ENCODE data around the gene MLYCD.
A peak's percentile ranks its signal among the peaks of the same experiment; 100 is the strongest.

The MLYCD gene

DNA sequence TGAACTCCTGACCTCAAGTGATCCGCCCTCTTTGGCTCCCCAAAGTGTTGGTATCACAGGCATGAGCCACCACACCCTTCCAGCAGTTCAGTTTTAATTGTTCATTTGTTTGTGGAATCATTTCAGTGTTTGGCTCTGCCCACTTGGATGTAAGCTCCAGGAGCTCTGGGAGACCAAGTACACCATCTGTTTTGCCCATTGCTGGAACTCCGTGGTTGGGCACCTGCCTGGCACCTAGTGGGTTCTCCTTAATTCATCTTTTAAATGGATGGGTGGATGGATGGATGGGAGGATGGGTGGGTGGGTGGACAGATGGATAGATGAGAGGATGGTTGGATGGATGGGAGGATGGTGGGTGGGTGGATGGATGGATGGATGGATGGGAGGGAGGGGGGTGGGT is 68.2 kb downstream of the MLYCD start:
- Histone ChIP-seq H3K36me3 (ENCODE audit: insufficient read depth, low read length) (no peaks in the 10 kb centered on the region), H3K4me1 (ENCODE audit: insufficient read depth, low read length) (no peaks in the 10 kb centered on the region; the same call in 1 of the 2 replicates), H3K9ac (ENCODE audit: low read depth, low read length) (no peak overlapping the region), H3K9me3 (ENCODE audit: control insufficient read depth, insufficient read depth, low read length) (no peaks in the 10 kb centered on the region)

DNA sequence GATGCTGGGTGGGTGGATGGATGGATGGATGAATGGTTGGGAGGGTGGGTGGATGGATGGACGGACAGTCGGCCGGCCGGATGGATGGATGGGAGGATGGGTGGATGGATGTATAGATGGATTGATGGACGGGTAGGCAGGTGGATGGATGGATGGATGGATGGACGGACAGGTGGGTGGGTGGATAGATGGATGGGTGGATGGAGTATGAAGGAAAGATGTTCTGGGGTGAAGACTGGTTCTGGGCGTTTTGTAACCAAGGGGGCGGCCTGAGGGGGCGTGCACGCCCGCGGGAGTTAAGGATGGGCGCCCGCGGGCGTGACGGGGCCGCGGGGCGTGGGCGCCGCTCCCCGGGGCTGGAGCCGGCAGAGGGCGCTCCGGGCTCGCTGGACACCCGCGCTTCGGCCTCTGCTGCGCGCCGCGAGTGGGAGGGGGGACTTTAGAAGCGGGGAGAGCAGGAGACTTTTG is 69.0 kb downstream of the MLYCD start, which contains the start of gene NECAB2:
TSS of gene NECAB2 (plus strand) at position 407 of the 468 bp plus-strand sequence. CDS start 405 bp downstream, outside the sequence.
- no peaks in the 10 kb centered on the region; the same call in 1 of the 2 replicates for H3K4me1 ChIP-seq (ENCODE audit: insufficient read depth, low read length)
- H3K9ac ChIP-seq (ENCODE audit: low read depth, low read length) = peak within 1 kb of the TSS; percentile 46; the same call in 1 of the 2 replicates
- H3K36me3 ChIP-seq (ENCODE audit: insufficient read depth, low read length) = no peaks in the 10 kb centered on the region
- no peaks in the 10 kb centered on the region for H3K9me3 ChIP-seq (ENCODE audit: control insufficient read depth, insufficient read depth, low read length)

DNA sequence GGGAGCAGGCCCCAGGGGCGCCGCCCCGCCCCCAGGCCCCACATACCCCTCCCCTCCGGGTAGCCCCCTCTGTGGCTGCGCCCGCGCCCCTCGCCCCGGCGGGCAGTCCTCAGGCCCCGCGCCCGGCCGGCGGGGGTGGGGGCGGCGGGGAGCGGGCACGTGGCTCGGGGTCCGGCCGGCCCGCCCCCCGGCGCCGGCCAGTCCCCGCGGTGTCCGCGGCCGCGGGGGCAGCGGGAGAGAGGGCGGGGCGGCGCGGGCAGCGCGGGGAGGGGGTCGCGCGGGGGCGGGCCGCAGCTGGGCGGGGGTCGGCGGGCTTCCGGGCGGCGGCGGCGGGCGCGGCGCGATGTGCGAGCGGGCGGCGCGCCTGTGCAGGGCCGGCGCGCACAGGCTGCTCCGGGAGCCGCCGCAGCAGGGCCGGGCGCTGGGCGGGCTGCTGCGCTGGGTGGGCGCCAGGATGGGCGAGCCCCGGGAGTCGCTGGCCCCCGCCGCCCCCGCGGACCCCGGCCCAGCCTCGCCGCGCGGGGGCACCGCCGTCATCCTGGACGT is 69.5 kb downstream of the MLYCD start:
- H3K4me1 ChIP-seq (ENCODE audit: insufficient read depth, low read length) = no peaks in the 10 kb centered on the region; the same call in 1 of the 2 replicates
- no peaks in the 10 kb centered on the region for H3K9me3 ChIP-seq (ENCODE audit: control insufficient read depth, insufficient read depth, low read length)
- H3K36me3 ChIP-seq (ENCODE audit: insufficient read depth, low read length) = no peaks in the 10 kb centered on the region
- peak overlapping the region; percentile 46; the same call in 1 of the 2 replicates for H3K9ac ChIP-seq (ENCODE audit: low read depth, low read length)

DNA sequence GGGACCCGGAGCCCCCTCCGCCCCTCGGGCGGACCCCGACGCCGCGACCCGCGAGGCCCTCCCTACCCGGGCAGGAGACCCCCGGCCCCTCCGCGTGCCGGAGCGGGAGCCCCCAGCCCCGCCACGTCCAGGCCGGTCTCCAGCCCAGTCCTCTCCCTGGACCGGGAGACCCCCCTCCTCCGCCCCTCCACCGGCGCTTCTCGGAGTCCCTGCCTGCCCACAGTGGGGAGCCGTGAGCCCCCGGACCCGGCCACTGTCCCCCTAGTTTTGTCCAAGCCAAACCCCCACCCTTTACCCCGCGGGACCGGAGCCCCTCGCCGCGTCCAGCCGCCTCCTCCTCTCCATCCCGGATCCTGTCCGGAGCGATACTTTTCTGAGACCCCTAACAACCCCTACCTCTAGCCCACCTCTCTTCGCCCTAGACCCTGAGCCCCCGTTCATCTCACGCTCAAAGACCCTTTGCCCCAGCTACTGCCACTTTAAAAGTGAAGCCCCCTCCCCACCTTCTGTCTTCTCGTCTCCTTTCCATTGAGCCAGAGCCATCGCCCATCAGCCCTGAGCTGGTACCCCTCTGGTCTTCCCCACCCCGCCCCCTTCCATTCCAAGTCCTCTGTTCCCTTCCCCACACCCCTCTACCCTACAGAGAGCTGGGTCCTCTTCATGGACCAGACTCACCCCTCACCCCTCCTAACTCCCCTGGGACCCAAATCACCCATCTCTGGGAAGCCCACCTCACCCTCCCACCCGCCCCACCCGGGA is 70.2 kb downstream of the MLYCD start:
- Histone ChIP-seq H3K36me3 (ENCODE audit: insufficient read depth, low read length) (no peaks in the 10 kb centered on the region), H3K4me1 (ENCODE audit: insufficient read depth, low read length) (no peaks in the 10 kb centered on the region; the same call in 1 of the 2 replicates), H3K9me3 (ENCODE audit: control insufficient read depth, insufficient read depth, low read length) (no peaks in the 10 kb centered on the region), H3K9ac (ENCODE audit: low read depth, low read length) (peak overlapping the region; percentile 46; the same call in 1 of the 2 replicates)

DNA sequence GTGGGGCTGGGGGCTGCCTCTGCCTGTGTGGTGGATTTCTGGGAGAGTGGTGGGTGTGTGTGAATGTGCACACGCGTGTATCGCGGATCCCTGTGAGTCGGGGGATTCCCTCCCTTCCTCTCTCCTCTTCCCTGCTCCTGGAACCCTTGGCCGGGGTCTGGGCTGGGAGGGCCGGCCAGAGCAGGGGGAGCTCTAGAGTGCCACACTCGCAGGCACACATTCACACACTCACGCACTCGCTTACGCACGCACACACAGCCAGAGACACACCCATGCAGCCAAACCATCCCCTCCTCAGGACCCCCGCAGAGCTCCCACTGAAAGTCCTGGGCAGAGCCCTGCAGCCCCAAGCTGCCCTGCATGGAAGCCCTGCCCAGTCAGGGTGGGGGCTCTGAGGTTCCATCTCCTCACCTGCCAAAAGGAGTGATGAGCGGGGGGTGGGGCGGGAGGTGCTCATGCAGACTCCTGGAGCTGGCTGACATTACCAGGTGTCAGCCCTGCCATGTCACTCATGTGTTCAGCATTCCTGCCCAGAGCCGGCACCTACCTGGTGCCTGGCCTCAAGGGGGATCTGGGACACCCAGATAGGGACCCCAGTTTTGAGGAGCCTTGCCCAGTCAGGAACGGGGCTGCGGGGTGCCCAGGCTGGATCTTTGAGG is 71.0 kb downstream of the MLYCD start:
- no peaks in the 10 kb centered on the region for H3K9me3 ChIP-seq (ENCODE audit: control insufficient read depth, insufficient read depth, low read length)

DNA sequence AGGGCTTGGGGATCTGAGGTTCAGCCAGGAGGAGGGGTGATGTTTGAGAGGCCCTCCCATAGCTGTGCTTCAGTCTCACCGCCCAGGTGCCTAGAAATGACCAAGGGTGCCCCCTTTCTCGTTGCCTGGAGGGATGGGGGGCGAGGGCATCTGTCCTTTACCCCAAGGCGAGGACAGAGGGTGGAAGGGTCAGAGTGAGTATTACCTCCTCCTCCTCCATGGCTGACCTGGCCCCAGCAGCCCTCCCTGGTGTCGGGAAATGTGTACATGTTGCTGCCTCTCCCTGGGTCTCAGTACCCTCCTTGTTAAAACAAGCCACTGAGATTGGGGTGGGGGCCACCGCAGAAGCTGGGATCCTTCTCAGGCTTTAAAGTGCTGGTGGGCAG is 71.5 kb downstream of the MLYCD start:
- Histone ChIP-seq H3K4me1 (ENCODE audit: insufficient read depth, low read length) (no peaks in the 10 kb centered on the region; the same call in 1 of the 2 replicates), H3K9me3 (ENCODE audit: control insufficient read depth, insufficient read depth, low read length) (no peaks in the 10 kb centered on the region), H3K9ac (ENCODE audit: low read depth, low read length) (no peak overlapping the region), H3K36me3 (ENCODE audit: insufficient read depth, low read length) (no peaks in the 10 kb centered on the region)

More for the DNA sequence above, 71.0 kb downstream of the MLYCD start:
- H3K36me3 ChIP-seq (ENCODE audit: insufficient read depth, low read length) = no peaks in the 10 kb centered on the region
- H3K9ac ChIP-seq (ENCODE audit: low read depth, low read length) = no peak overlapping the region
- H3K4me1 ChIP-seq (ENCODE audit: insufficient read depth, low read length) = no peaks in the 10 kb centered on the region; the same call in 1 of the 2 replicates

DNA sequence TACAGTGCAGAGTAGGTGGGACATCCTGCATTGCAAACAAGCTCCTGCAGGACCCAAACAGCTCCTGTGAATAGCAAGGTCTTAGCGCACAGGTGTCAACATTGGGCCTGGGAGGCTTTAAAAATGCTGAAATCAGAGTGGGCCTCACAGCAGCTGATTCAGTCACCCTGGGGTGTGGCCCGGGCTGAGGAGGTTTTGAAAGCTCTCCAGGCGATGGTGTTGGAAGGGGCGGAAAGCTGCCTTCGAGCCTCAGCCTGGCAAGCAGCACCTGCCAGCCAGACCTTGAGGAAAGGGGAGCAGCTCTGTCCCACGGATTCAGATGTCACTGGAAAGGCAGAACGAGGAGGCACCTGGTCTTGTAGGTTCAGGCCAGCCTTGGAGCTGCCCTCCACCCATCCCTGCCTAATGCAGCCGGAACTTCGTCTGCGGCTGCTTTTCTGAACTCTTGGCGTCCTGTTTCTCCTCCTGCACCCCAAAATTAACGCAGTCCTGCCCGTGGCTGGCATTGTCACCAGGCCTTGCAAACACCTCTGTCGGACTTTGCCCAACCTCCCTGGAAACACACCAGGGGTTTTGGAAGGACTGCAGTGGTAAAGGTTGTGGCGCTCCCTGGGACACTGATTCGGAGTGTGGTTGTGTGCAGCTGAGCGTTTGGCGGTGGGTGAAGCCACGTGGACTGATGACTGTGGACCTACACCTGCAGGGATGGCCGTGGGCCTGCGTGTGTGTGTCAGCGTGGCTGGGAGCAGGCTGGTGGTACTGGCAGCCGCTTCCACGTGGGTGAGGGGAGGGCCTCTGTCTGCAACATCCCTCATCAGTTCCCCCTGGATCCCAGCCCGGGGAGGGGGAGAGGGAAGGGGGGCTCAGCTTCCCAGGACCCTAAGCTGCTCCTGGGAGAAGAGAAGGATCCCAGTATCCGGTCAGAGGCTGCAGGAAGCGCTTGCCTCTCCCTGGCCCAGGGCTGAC is 72.5 kb downstream of the MLYCD start:
- no peaks in the 10 kb centered on the region; the same call in 1 of the 2 replicates for H3K4me1 ChIP-seq (ENCODE audit: insufficient read depth, low read length)
- no peak overlapping the region for H3K9ac ChIP-seq (ENCODE audit: low read depth, low read length)
- no peaks in the 10 kb centered on the region for H3K36me3 ChIP-seq (ENCODE audit: insufficient read depth, low read length)
- no peaks in the 10 kb centered on the region for H3K9me3 ChIP-seq (ENCODE audit: control insufficient read depth, insufficient read depth, low read length)

DNA sequence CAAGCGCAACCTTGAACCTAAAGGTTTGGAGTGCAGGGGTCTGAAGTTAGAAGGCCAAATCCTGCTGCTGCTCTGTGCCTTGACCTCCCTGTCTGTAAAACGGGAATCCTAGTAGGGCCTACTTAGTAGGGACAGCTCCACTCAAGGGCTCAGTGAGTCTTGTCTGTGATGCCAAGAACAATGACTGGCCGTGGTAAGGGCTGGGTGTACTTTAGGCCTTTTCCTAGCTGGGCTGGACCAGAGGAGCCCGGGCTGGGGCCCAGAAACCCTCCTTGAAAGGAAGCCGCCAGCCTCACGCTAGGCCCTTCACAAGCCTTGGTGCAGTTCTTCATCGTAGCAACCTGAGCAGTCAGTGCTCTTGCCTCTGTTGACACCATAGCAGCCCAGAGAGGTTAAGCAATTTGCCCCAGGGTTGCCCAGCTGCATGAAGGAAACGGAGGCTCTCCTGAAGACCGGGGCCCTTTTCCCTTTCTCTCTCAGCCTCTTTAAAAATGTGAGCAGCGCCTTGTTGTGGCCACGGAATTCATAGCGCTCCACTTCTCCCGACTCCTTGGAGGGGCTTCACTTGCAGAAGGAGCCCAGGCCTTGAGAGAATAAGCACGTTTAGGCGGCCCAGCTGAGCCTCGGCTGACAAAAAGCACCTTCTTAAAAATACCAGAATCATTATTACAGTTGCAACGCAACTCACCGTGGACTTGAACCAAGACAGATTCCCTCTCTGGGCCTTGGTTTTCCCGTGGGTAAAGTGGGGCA is 73.5 kb downstream of the MLYCD start:
- Histone ChIP-seq H3K4me1 (ENCODE audit: insufficient read depth, low read length) (no peaks in the 10 kb centered on the region; the same call in 1 of the 2 replicates), H3K9ac (ENCODE audit: low read depth, low read length) (no peak overlapping the region)

DNA sequence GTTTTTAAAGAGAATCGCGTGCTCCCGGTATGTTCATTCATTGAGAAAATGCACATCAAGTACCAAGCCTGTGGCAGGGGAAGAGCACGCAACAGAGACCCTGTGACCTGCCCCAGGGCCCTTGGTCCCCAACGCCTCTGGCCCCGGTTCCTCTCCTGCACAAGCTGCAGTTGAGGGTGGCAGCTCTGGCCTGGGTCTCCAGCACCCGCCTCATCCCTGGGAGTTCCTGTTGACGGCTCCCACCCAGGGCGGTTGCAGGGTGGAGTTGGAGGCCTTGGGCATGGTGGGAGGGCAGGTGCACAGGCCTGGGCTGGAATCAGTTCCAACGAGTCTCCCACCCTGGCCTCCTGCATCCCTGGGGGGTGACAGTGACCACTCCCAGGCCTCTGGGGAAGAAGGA is 74.2 kb downstream of the MLYCD start:
- H3K9ac ChIP-seq (ENCODE audit: low read depth, low read length) = no peak overlapping the region
- H3K36me3 ChIP-seq (ENCODE audit: insufficient read depth, low read length) = no peaks in the 10 kb centered on the region
- H3K9me3 ChIP-seq (ENCODE audit: control insufficient read depth, insufficient read depth, low read length) = no peaks in the 10 kb centered on the region

More for the DNA sequence above, 73.5 kb downstream of the MLYCD start:
- H3K36me3 ChIP-seq (ENCODE audit: insufficient read depth, low read length) = no peaks in the 10 kb centered on the region
- no peaks in the 10 kb centered on the region for H3K9me3 ChIP-seq (ENCODE audit: control insufficient read depth, insufficient read depth, low read length)

DNA sequence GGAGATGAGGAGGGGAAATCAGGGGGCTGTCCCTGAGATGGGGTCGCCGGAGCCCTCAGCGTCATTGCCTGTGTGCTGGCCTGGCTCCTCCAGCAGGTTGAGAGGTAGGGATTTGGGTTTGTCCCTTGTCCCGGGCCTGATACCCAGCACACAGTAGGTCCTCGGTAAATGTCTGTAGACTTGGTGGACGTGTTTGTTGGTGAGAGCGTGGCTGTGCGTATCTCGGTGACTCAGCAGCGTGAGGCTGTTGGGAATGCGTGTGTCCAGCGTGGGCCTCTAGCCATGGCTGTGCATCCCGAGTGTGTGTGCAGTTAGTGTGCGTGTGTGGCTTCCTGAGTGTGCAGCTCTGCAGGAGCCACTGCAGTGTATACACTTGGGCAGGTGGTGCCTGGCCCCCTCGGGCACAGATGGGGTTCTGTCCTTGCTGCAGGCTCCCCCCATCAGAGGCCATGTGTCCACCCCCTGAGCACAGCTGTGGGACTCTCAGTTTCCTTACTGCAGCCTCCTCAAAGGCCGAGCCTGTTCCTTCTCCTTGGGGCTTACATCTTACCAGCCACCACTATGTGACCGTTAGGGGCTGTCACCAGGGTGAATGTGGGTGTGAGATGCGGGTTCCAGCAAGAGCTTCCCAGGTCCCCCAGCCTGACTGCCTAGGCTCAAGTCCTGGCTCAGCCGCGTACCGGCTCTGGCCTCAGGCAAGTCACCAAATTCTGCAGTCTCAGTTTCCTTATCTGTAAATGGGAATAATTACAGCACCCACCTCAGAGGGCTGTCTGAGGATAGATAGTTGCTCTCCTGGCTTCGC is 74.9 kb downstream of the MLYCD start:
- no peaks in the 10 kb centered on the region for H3K9me3 ChIP-seq (ENCODE audit: control insufficient read depth, insufficient read depth, low read length)
- H3K9ac ChIP-seq (ENCODE audit: low read depth, low read length) = no peak overlapping the region
- no peaks in the 10 kb centered on the region for H3K36me3 ChIP-seq (ENCODE audit: insufficient read depth, low read length)
- no peaks in the 10 kb centered on the region; the same call in 1 of the 2 replicates for H3K4me1 ChIP-seq (ENCODE audit: insufficient read depth, low read length)

More for the DNA sequence above, 74.2 kb downstream of the MLYCD start:
- H3K4me1 ChIP-seq (ENCODE audit: insufficient read depth, low read length) = no peaks in the 10 kb centered on the region; the same call in 1 of the 2 replicates

DNA sequence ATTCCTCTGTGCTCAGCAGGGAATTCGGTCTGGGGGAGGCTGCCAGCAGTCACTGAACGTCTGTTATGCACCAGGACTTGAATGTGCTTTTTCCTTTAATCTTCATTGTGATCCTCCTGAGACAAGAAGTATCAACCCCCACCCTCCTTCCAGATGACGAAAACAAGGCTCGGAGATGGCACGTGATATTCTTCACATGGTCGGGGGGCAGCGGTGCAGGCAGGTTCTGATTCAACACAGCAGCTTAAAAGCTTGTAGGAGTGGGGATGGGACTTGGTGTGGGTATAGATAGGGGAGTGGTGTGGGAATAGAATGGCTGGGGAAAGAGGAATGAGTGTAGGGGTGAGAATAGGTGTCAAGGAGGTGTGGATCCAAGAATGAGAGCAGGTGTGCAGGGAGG is 75.6 kb downstream of the MLYCD start:
- Histone ChIP-seq H3K4me1 (ENCODE audit: insufficient read depth, low read length) (no peaks in the 10 kb centered on the region; the same call in 1 of the 2 replicates), H3K9me3 (ENCODE audit: control insufficient read depth, insufficient read depth, low read length) (no peaks in the 10 kb centered on the region; the same call in 1 of the 2 replicates), H3K36me3 (ENCODE audit: insufficient read depth, low read length) (no peaks in the 10 kb centered on the region), H3K9ac (ENCODE audit: low read depth, low read length) (no peak overlapping the region)

DNA sequence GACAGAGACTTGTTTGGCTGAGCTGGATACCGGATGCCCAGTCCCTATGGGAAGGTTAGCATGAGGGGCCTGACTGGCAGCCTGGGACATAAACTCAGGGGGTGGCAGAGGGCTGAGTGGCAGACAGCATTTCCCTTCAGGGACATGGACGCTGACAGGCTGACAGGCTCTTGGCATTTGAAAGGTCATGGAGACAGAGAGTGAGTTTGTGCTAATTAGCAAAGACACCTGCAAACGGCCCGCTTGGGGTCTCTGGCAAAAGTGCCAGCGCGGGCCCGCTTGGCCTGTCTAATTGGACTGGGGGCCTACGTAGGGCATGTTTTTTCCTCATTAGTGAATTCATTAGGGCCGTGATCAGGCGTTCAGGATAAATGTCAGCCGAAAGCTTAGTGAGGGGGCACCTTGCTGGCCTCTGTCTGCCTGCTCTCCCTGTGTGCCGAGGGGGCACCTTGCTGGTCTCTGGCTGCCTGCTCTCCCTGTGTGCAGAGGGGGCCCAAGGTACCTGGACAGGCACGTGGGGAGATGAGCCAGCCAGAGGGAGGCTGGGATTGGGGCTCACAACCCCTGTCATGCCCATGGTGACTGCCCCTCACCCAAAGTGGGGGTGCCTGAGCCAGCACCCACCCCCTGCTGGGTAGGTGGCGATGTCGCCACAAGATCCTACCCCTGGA is 76.8 kb downstream of the MLYCD start:
- H3K4me1 ChIP-seq (ENCODE audit: insufficient read depth, low read length) = no peaks in the 10 kb centered on the region
- no peaks in the 10 kb centered on the region for H3K36me3 ChIP-seq (ENCODE audit: insufficient read depth, low read length)
- H3K9ac ChIP-seq (ENCODE audit: low read depth, low read length) = no peak overlapping the region
- no peaks in the 10 kb centered on the region; the same call in 1 of the 2 replicates for H3K9me3 ChIP-seq (ENCODE audit: control insufficient read depth, insufficient read depth, low read length)
